Lower lobe of right lung (tissue), 2 donors: ENCODE measurements around the gene WDR27. TPM values are rescaled to one million over a fixed set of nuclear protein-coding genes. Genes with fewer than 3 reads are reported as not detected.

ENCODE experiments used
- ATAC-seq, 2 donors: fragments of 200-7000 bp; cut with Tn5 transposase; one replicate each; pipeline ENCODE4 v1.9.1; 2020 to 2022; ENCODE audit warnings: mild to moderate bottlenecking in 2 of 2, moderate library complexity in 2 of 2
- DNase-seq: peaks from one replicate; pipeline ENCODE4 v3.0.0-alpha.2; 2020
- H3K27ac ChIP-seq: fragments of 200-600 bp; one replicate; pipeline ENCODE4 v1.8.0; 2022
- H3K27me3 ChIP-seq: fragments of 200-600 bp; one replicate; pipeline ENCODE4 v1.8.0; 2022; ENCODE audit warnings: low read depth
- H3K36me3 ChIP-seq: fragments of 200-600 bp; one replicate; pipeline ENCODE4 v1.8.0; 2022; ENCODE audit warnings: mild to moderate bottlenecking
- H3K4me1 ChIP-seq: fragments of 200-600 bp; one replicate; pipeline ENCODE4 v1.8.0; 2022
- H3K4me3 ChIP-seq: fragments of 200-600 bp; one replicate; pipeline ENCODE4 v1.8.0; 2022; ENCODE audit warnings: mild to moderate bottlenecking
- H3K9me3 ChIP-seq: fragments of 200-600 bp; one replicate; pipeline ENCODE4 v1.8.0; 2022
- intact Hi-C: fragments of 100-400 bp; cut with DNase I; formaldehyde crosslinking; loops from one replicate; pipeline ENCODE4 v1.11.0; 2022
- total RNA-seq: library from RNA; stranded (reverse); fragmentation: NEBNext Ultra II Directional; extraction: Animal tissue kit (Norgen Biotek cat#: 25700); gene quantifications from one replicate; pipeline ENCODE4 v1.2.1, GENCODE V29; 2021
- TF ChIP-seq, protein P1 (sequence below): fragments of 200-600 bp; IDR thresholded peaks from one replicate; pipeline ENCODE4 v1.8.0; 2022; ENCODE audit warnings: antibody characterized with exemption, mild to moderate bottlenecking
- donor health status: DM: no; HTN: yes; CAD: no; lungs with severe emphysema.

WDR27 gene
- total RNA-seq, 1 donor from 2014 or later = 38.0 TPM

DNA sequence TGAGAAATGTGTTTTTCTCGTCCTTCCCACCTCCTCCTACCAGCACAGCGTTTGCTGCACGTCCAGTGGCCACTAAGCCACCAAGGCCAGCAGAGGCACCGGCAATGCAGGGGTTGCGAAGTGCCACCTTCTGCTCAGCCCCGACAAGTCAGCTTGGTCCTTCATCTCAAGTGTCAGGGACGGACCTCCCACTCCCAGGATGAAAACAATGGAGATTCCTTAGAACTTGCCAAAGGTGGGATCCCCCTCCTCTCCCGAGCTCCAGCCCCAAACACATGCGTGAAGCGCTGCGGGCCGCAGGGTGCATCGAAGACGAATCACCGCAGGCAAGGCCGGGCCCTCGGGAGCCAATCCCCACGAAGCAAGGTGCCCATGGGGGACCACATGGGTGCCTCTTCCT is 60.8 kb downstream of the WDR27 start:
- Histone ChIP-seq H3K4me3 (no peak overlapping the region), H3K27me3 (no peaks in the 10 kb centered on the region), H3K36me3 (no peaks in the 10 kb centered on the region), H3K4me1 (no peaks in the 10 kb centered on the region), H3K27ac (no peak overlapping the region), H3K9me3 (no peaks in the 10 kb centered on the region)
- TF ChIP-seq, protein P1, sequence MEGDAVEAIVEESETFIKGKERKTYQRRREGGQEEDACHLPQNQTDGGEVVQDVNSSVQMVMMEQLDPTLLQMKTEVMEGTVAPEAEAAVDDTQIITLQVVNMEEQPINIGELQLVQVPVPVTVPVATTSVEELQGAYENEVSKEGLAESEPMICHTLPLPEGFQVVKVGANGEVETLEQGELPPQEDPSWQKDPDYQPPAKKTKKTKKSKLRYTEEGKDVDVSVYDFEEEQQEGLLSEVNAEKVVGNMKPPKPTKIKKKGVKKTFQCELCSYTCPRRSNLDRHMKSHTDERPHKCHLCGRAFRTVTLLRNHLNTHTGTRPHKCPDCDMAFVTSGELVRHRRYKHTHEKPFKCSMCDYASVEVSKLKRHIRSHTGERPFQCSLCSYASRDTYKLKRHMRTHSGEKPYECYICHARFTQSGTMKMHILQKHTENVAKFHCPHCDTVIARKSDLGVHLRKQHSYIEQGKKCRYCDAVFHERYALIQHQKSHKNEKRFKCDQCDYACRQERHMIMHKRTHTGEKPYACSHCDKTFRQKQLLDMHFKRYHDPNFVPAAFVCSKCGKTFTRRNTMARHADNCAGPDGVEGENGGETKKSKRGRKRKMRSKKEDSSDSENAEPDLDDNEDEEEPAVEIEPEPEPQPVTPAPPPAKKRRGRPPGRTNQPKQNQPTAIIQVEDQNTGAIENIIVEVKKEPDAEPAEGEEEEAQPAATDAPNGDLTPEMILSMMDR = no peak
- peak; percentile 40 for DNase-seq
- no peak for ATAC-seq
- intact Hi-C loops = no loop called here

DNA sequence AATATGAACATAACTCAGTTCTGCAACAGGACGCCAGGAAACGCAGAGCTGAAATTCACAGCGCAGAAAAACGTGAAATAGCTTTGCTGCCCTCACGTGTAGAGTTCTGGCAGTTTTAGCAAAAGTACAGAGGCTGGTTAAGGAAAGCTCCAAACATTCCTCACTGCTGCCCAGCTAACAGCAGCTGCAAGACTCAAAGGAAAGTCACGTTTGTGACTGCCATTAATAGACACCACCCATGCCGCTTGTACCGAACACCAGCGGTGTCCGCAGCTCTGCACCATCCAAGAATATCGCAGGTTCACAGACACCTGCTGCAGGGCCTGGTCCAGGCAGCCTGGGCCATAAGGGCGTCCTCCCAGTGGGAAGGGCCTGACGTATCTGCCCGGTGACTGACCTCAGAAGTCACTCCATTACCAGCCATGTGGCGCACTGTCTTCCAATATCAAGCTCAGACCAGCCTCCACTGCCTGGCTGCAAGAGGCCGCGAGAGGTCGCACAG is 61.4 kb downstream of the WDR27 start:
- H3K36me3 ChIP-seq = no peaks in the 10 kb centered on the region
- no peaks in the 10 kb centered on the region for H3K4me1 ChIP-seq
- DNase-seq = peak; percentile 37
- H3K4me3 ChIP-seq = no peak overlapping the region
- no peak overlapping the region for H3K27ac ChIP-seq
- H3K27me3 ChIP-seq = no peaks in the 10 kb centered on the region
- intact Hi-C loops = no loop called here
- TF ChIP-seq, protein P1 = no peak
- no peak for ATAC-seq
- H3K9me3 ChIP-seq = no peaks in the 10 kb centered on the region

DNA sequence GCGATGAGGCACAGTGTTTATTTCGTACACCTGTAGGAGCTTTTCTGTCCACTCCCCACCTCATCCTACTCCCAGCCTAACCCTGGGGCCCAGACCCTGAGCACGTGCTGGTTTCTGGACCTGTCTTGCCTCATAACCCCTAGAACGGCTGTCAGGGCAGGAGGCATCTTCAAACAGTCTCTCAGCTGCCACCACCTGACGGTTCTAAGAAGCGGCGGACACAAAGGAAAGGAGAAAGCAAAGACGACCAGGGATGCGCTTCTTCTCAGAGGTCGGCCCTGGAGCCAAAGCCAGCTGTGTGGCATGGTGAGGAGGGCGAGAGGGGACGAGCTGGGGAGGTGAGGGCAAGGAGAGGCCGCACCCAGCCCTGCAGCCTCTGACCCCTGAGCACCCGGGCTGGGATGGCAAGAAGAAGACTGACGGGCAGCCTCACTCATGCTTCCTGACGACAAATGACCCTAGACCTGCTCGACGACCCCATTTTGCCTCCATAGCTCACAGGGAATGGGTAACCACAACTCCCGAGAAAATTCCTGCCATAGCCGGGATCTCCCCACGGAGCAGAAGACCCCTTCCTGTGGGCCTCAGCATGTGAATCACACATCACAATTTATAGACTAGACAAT is 62.1 kb downstream of the WDR27 start:
- TF ChIP-seq, protein P1 = no peak
- Histone ChIP-seq H3K27ac (no peak overlapping the region), H3K4me1 (no peaks in the 10 kb centered on the region), H3K9me3 (no peaks in the 10 kb centered on the region), H3K27me3 (no peaks in the 10 kb centered on the region), H3K36me3 (no peaks in the 10 kb centered on the region), H3K4me3 (no peak overlapping the region)
- intact Hi-C loops = no loop called here
- DNase-seq (peak; percentile 18), ATAC-seq (no peak)

DNA sequence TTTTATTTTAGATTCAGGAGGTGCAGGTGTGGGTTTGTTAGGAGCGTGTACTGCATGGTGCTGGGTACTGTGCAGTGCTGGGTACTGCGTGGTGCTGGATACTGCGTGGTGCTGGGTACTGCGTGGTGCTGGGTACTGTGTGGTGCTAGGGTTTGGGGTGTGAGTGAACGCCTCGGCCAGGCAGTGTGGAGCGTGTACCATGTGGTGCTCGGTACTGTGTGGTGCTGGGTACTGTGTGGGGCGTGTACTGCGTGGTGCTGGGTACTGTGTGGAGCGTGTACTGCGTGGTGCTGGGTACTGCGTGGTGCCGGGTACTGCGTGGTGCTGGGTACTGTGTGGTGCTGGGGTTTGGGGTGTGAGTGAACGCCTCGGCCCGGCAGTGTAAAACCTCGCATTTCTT is 62.9 kb downstream of the WDR27 start:
- peak; percentile 20 for DNase-seq
- TF ChIP-seq, protein P1 = no peak
- intact Hi-C loops = no loop called here
- H3K27me3 ChIP-seq = no peaks in the 10 kb centered on the region
- ATAC-seq = peak in 1 of 2 donors; percentile 37
- H3K9me3 ChIP-seq = no peaks in the 10 kb centered on the region
- peaks cover 4% of the 10 kb centered on the region for H3K36me3 ChIP-seq
- no peaks in the 10 kb centered on the region for H3K4me1 ChIP-seq
- H3K4me3 ChIP-seq = no peak overlapping the region
- H3K27ac ChIP-seq = no peak overlapping the region

DNA sequence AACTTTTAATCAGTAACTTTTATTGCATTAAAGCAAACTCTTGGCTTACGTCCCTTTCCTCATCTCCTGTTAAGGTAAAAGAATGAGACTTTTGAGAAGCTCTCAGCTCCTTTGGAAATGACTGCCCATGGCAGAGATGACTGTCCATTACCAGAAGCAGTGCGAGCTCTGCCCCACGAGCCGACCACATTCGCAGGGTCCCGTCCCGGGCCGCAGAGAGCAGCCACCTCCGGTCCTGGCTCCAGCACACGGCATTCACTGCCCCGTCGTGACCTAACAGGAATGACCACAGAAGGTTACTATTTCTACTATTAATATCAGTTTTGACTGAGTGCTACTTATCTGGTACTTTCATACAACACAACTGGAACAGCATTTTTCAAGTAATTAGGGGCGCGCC is 63.4 kb downstream of the WDR27 start:
- H3K27ac ChIP-seq = no peak overlapping the region
- intact Hi-C loops = no loop called here
- TF ChIP-seq, protein P1 = no peak
- no peak overlapping the region for H3K4me3 ChIP-seq
- DNase-seq = peak; percentile 34
- H3K9me3 ChIP-seq = no peaks in the 10 kb centered on the region
- H3K27me3 ChIP-seq = no peaks in the 10 kb centered on the region
- no peaks in the 10 kb centered on the region for H3K4me1 ChIP-seq
- ATAC-seq = no peak
- peaks cover 6% of the 10 kb centered on the region for H3K36me3 ChIP-seq
